Suprapubic skin (tissue), 4 donors: ENCODE data around the gene ATXN1. TPM values are rescaled to one million over a fixed set of nuclear protein-coding genes. Genes with fewer than 3 reads are reported as not detected.
A peak's percentile ranks its signal among the peaks of the same experiment; 100 is the strongest.

ENCODE experiments used
- DNase-seq, 2 donors: peaks; one replicate each; pipeline ENCODE4 v3.0.0-alpha.2; 2019; ENCODE audit warnings: low spot score in 2 of 2
- H3K27ac ChIP-seq: fragments of 200-600 bp; sonication (generic); one replicate; pipeline ENCODE4 v1.5.1; 2019
- H3K27me3 ChIP-seq: fragments of 200-600 bp; sonication (generic); one replicate; pipeline ENCODE4 v1.5.1; 2019
- H3K36me3 ChIP-seq: fragments of 200-600 bp; sonication (generic); one replicate; pipeline ENCODE4 v1.5.1; 2019
- H3K4me1 ChIP-seq: fragments of 200-600 bp; sonication (generic); one replicate; pipeline ENCODE4 v1.5.1; 2019
- H3K4me3 ChIP-seq: fragments of 200-600 bp; sonication (generic); one replicate; pipeline ENCODE4 v1.5.1; 2019; ENCODE audit warnings: mild to moderate bottlenecking
- H3K9me3 ChIP-seq: fragments of 200-600 bp; sonication (generic); one replicate; pipeline ENCODE4 v1.5.1; 2019
- EP300 ChIP-seq: sonication (generic); formaldehyde crosslinking; IDR thresholded peaks from one replicate; pipeline ENCODE4 v1.6.1; 2017; ENCODE audit warnings: antibody characterized with exemption
- POLR2A ChIP-seq, 2 donors: fragments of 450-650 bp; IDR thresholded peaks; one replicate each; pipeline ENCODE4 v1.6.1; 2017; ENCODE audit warnings: antibody characterized with exemption in 2 of 2, mild to moderate bottlenecking in 2 of 2, moderate library complexity in 2 of 2
- POLR2AphosphoS5 ChIP-seq, 3 donors: sonication (generic); formaldehyde crosslinking; IDR thresholded peaks; one replicate each; pipeline ENCODE4 v1.6.1; 2017; ENCODE audit warnings: antibody characterized with exemption in 3 of 3
- whole genome bisulfite sequencing: methylation state at CpG from one replicate; pipeline ENCODE4 v1.1.5; 2018; 5-methylcytosine and 5-hydroxymethylcytosine counted together
- total RNA-seq, 4 donors: library from RNA; depleted of rRNA; stranded (reverse); fragments of >200 nt; gene quantifications; one replicate each; pipeline ENCODE4 v1.1.0, GENCODE V29; 2016
- TF ChIP-seq, protein P1 (sequence below), 2 donors: fragments of 200-600 bp in 1 of 2; fragments of 450-650 bp in 1 of 2; sonication (generic) in 1 of 2; IDR thresholded peaks; one replicate each; pipeline ENCODE4 v1.5.1; 2016 to 2019; ENCODE audit warnings: antibody characterized with exemption in 2 of 2, mild to moderate bottlenecking in 1 of 2, moderate library complexity in 1 of 2

ATXN1 gene
- total RNA-seq, 4 donors from 2014 or later, result 32.8 to 95.4 (median 42.4) TPM

- no peaks in the 10 kb centered on the region for H3K9me3 ChIP-seq
- peaks cover 14% of the 10 kb centered on the region for H3K36me3 ChIP-seq
- no peak overlapping the region for H3K27ac ChIP-seq
- H3K4me1 ChIP-seq, result no peaks in the 10 kb centered on the region
- no peaks in the 10 kb centered on the region for H3K27me3 ChIP-seq
- 93% methylated on average over 6 of the region's 6 CpGs for WGBS
- TF ChIP-seq, protein P1, sequence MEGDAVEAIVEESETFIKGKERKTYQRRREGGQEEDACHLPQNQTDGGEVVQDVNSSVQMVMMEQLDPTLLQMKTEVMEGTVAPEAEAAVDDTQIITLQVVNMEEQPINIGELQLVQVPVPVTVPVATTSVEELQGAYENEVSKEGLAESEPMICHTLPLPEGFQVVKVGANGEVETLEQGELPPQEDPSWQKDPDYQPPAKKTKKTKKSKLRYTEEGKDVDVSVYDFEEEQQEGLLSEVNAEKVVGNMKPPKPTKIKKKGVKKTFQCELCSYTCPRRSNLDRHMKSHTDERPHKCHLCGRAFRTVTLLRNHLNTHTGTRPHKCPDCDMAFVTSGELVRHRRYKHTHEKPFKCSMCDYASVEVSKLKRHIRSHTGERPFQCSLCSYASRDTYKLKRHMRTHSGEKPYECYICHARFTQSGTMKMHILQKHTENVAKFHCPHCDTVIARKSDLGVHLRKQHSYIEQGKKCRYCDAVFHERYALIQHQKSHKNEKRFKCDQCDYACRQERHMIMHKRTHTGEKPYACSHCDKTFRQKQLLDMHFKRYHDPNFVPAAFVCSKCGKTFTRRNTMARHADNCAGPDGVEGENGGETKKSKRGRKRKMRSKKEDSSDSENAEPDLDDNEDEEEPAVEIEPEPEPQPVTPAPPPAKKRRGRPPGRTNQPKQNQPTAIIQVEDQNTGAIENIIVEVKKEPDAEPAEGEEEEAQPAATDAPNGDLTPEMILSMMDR (IDR thresholded peaks at IDR 0.05), result no peak
- DNase-seq, result no peak
- H3K4me3 ChIP-seq, result no peak overlapping the region
Observed at GRCh38 chr6:16522937-16523336, 238.3 kb downstream of the ATXN1 start.

DNA sequence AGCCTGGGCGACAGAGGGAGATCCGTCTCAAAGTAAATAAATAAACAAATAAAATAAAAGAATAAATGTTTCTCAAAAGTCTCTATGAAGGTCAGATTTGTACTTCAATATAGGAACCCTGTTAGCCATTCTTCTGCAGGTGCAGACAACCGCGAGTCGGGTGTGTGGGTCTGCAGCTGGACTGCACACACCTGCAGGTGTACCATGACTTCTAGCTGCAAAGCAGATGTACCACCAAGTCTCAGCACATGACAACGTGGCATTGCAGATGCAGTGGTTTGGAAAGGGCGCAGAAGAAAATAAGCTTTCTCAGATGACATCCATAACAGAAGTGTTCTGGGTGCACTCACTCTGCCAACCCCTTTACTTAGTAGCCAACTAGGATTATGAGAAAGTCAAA, 239.7 kb downstream of the ATXN1 start:
- Histone ChIP-seq H3K27me3 (no peaks in the 10 kb centered on the region), H3K4me1 (no peaks in the 10 kb centered on the region), H3K27ac (no peak overlapping the region), H3K4me3 (no peak overlapping the region), H3K36me3 (peaks cover 14% of the 10 kb centered on the region), H3K9me3 (no peaks in the 10 kb centered on the region)
- TF ChIP-seq, protein P1 (IDR thresholded peaks at IDR 0.05), result no peak
- TF ChIP-seq POLR2AphosphoS5 (IDR thresholded peaks at IDR 0.05), result no peak
- TF ChIP-seq EP300, result no peak
- no peak for TF ChIP-seq POLR2A (IDR thresholded peaks at IDR 0.05)
- no peak for DNase-seq
- WGBS, result 91% methylated on average over 7 of the region's 7 CpGs

DNA sequence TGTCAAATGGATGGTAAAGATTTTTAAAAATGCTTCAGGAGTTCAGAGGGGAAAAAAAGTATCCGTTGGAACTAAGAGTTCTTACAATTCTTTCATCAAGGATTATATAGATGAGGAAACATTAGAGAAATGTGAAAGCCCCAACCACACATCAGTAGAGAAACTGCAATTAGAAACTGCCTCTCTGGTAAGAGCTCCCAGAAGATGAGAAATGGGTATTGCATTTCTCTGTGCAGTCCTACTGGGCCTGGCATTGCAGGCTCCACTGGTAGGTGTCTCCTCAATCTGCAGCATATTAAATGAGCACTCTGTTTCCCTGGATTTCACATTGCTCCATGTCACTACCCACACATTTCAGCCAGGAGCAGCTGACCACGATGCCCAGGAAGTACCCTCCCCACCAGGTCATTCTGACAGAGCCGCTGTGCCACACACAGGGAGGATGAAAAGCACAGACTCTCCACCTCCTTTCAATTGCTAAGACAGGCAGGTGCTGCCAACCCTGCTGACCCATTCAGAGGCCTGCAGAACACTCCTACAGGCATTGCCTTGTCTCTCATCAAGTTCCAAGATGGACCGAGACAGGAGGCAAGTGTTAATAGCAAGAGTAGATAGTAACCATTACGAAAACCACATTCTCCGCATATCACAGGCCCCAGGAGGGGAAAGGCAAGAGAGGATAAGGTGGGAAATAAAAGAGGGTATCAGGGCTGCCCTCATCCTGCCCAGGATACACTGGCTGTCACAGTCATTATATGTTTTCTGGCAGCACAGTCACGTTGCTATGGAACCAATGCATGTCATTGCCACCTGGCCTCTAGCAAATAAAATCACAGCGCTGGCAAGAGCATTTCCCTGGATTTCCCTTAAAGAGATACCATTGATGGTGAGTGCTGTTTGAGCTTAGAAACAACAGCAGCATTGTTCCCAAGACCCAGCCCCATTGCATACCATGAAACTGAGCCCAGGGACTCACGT, 241.7 kb downstream of the ATXN1 start:
- Histone ChIP-seq H3K9me3 (no peaks in the 10 kb centered on the region), H3K4me1 (no peaks in the 10 kb centered on the region), H3K4me3 (no peak overlapping the region), H3K27ac (no peak overlapping the region), H3K36me3 (peaks cover 17% of the 10 kb centered on the region), H3K27me3 (no peaks in the 10 kb centered on the region)
- DNase-seq, result no peak
- no peak for TF ChIP-seq POLR2A (IDR thresholded peaks at IDR 0.05)
- TF ChIP-seq, protein P1 (IDR thresholded peaks at IDR 0.05), result no peak
- TF ChIP-seq POLR2AphosphoS5 (IDR thresholded peaks at IDR 0.05), result no peak
- no peak for TF ChIP-seq EP300
- 74% methylated on average over 9 of the region's 9 CpGs for WGBS

DNA sequence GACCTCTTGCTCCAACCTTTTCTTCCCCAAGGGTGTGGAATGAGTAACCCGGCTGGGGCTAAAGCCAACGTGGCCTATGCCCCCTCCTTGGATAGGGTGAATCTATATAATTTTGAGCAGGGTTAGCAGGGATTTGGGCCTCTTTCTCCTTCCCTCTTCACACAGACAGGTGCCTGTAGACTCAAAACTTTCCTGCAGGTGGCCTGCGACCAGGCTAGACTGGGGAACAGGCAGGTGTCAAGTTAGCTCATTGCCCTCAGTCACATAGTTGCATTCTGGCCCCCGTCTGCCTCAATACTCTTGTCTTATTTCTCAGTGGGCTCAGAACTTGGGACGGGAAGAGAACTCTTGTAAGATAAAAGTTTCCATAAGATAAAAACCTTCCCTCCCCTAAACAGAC, 243.0 kb downstream of the ATXN1 start:
- H3K4me1 ChIP-seq, result peaks cover 4% of the 10 kb centered on the region
- no peak overlapping the region for H3K27ac ChIP-seq
- H3K9me3 ChIP-seq, result no peaks in the 10 kb centered on the region
- H3K4me3 ChIP-seq, result no peak overlapping the region
- H3K27me3 ChIP-seq, result no peaks in the 10 kb centered on the region
- no peak for DNase-seq
- TF ChIP-seq, protein P1 (IDR thresholded peaks at IDR 0.05), result no peak
- no peak for TF ChIP-seq EP300
- no peak for TF ChIP-seq POLR2AphosphoS5 (IDR thresholded peaks at IDR 0.05)
- TF ChIP-seq POLR2A (IDR thresholded peaks at IDR 0.05), result no peak
- H3K36me3 ChIP-seq, result peaks cover 17% of the 10 kb centered on the region
- WGBS, result 90% methylated on average over 5 of the region's 5 CpGs

- TF ChIP-seq, protein P1 (IDR thresholded peaks at IDR 0.05), result peak in 1 of 2 donors; percentile 28
- no peak for TF ChIP-seq POLR2AphosphoS5 (IDR thresholded peaks at IDR 0.05)
- Histone ChIP-seq H3K36me3 (peaks cover 3% of the 10 kb centered on the region), H3K4me1 (peaks cover 27% of the 10 kb centered on the region), H3K4me3 (no peak overlapping the region), H3K27me3 (no peaks in the 10 kb centered on the region), H3K27ac (no peak overlapping the region), H3K9me3 (no peaks in the 10 kb centered on the region)
- no peak for DNase-seq
- 47% methylated on average over 8 of the region's 8 CpGs for WGBS
Observed at GRCh38 chr6:16514249-16514648, 247.0 kb downstream of the ATXN1 start.
